GM12878 (cell line): ENCODE measurements around the gene DAPK2. TPM values are rescaled to one million over a fixed set of nuclear protein-coding genes. Genes with fewer than 3 reads are reported as not detected.

Experiments used
- ATAC-seq: fragments of 200-7000 bp; cut with Tn5 transposase; 3 replicates; pipeline ENCODE4 v1.9.1; 2020; ENCODE audit warnings: mild to moderate bottlenecking, moderate library complexity
- BruUV-seq: library from RNA; stranded (reverse); fragments of 400-500 nt; replicated peaks from 2 replicates; lab custom pipeline; 2021; lab: Mats Ljungman, UMichigan
- CTCF ChIA-PET: fragments of 300-600 bp; sonication (Branson Sonifier 250); formaldehyde crosslinking; extraction: SDS; loops from one replicate; lab custom pipeline; 2021; ENCODE audit warnings: inconsistent platforms; lab: Yijun Ruan, JAX
- POLR2A ChIA-PET: fragments of 350-600 bp; formaldehyde crosslinking; extraction: SDS; loops from one replicate; lab custom pipeline; 2021; ENCODE audit warnings: inconsistent platforms; lab: Charles Lee
- RAD21 ChIA-PET: fragments of 300-600 bp; sonication (Branson Sonifier 250); formaldehyde crosslinking; loops from one replicate; lab custom pipeline; 2023; ENCODE audit warnings: antibody characterized with exemption; ENCODE audit not compliant: unreplicated experiment; lab: Charles Lee
- SMC1A ChIA-PET: fragments of 300-600 bp; sonication (Branson Sonifier 250); formaldehyde crosslinking; loops from one replicate; lab custom pipeline; 2023; ENCODE audit not compliant: unreplicated experiment, uncharacterized antibody; lab: Charles Lee
- DNase-seq: peaks from one replicate; pipeline ENCODE4 v3.0.0-alpha.2; 2011; ENCODE audit warnings: low read depth, low spot score
- FAIRE-seq: peaks from 3 replicates; lab custom pipeline; 2011; peaks lifted over from hg19 to GRCh38; lab: Jason Lieb, UNC
- H2AFZ ChIP-seq: 2 replicates; pipeline ENCODE4 v1.6.0; 2011; ENCODE audit warnings: low read depth, low read length, control low read depth; ENCODE audit not compliant: control insufficient read depth
- H3K27ac ChIP-seq: 2 replicates; pipeline ENCODE4 v1.5.1; 2011; ENCODE audit warnings: control low read depth; ENCODE audit not compliant: control insufficient read depth, insufficient read depth
- H3K27me3 ChIP-seq, 2 experiments: replicated peaks in 1 of 2; 2 replicates each; pipeline versions ENCODE4 v1.6.0 to v1.6.1; 2011; ENCODE audit warnings: low read length in 1 of 2; ENCODE audit not compliant: control insufficient read depth in 2 of 2, insufficient read depth in 2 of 2
- H3K36me3 ChIP-seq, 2 experiments: 2 replicates each; pipeline ENCODE4 v1.5.1; 2011; ENCODE audit warnings: low read length in 1 of 2; ENCODE audit not compliant: control insufficient read depth in 2 of 2, insufficient read depth in 2 of 2
- H3K4me1 ChIP-seq: 2 replicates; pipeline ENCODE4 v1.6.1; 2011; ENCODE audit warnings: mild to moderate bottlenecking, low read length, moderate library complexity, mixed read lengths; ENCODE audit not compliant: control insufficient read depth, insufficient read depth
- H3K4me2 ChIP-seq: 2 replicates; pipeline ENCODE4 v1.6.0; 2011; ENCODE audit warnings: control low read depth; ENCODE audit not compliant: control insufficient read depth, insufficient read depth
- H3K4me3 ChIP-seq: fragments of 200-600 bp; sonication (generic); 2 replicates; pipeline ENCODE4 v1.5.1; 2016
- H3K79me2 ChIP-seq: 2 replicates; pipeline ENCODE4 v1.6.0; 2011; ENCODE audit warnings: low read length; ENCODE audit not compliant: control insufficient read depth, insufficient read depth
- H3K9ac ChIP-seq: 2 replicates; pipeline ENCODE4 v1.8.0; 2011; ENCODE audit warnings: low read length, control low read depth, mixed read lengths; ENCODE audit not compliant: control insufficient read depth, insufficient read depth
- H3K9me3 ChIP-seq: replicated peaks from 3 replicates; pipeline ENCODE4 v1.5.1; 2011; ENCODE audit warnings: mild to moderate bottlenecking, low read length; ENCODE audit not compliant: control insufficient read depth, insufficient read depth
- H4K20me1 ChIP-seq: 2 replicates; pipeline ENCODE4 v1.6.0; 2011; ENCODE audit not compliant: control insufficient read depth, insufficient read depth
- ATF7 ChIP-seq: fragments of 450-650 bp; IDR thresholded peaks from 2 replicates; pipeline ENCODE4 v1.6.1; 2016; ENCODE audit warnings: low read depth, mild to moderate bottlenecking
- CHD2 ChIP-seq: IDR thresholded peaks from 2 replicates; pipeline ENCODE4 v1.6.1; 2011; ENCODE audit warnings: low read depth, low read length, improper control_type of control experiment, borderline replicate concordance
- CHD4 ChIP-seq: fragments of 200-600 bp; sonication (generic); IDR thresholded peaks from 2 replicates; pipeline ENCODE4 v1.6.1; 2016; ENCODE audit warnings: mild to moderate bottlenecking
- CREB1 ChIP-seq: IDR thresholded peaks from 2 replicates; pipeline ENCODE4 v1.6.1; 2012; ENCODE audit warnings: low read depth, mild to moderate bottlenecking, inconsistent platforms
- CREM ChIP-seq: IDR thresholded peaks from 2 replicates; pipeline ENCODE4 v1.6.1; 2014; ENCODE audit warnings: antibody characterized with exemption, low read depth
- EZH2 ChIP-seq: IDR thresholded peaks from 2 replicates; pipeline ENCODE4 v1.6.1; 2012; ENCODE audit warnings: low read depth, mild to moderate bottlenecking, control low read depth, inconsistent platforms, low read length, borderline replicate concordance; ENCODE audit not compliant: control insufficient read depth
- LARP7 ChIP-seq: fragments of 450-650 bp; IDR thresholded peaks from 2 replicates; pipeline ENCODE4 v1.6.1; 2017; ENCODE audit warnings: mild to moderate bottlenecking
- MEF2A ChIP-seq: IDR thresholded peaks from 2 replicates; pipeline ENCODE4 v1.6.1; 2011; ENCODE audit warnings: low read depth, mild to moderate bottlenecking, low read length, moderate library complexity; ENCODE audit not compliant: insufficient read depth
- MEF2B ChIP-seq: fragments of 450-650 bp; IDR thresholded peaks from 2 replicates; pipeline ENCODE4 v1.6.1; 2018; ENCODE audit warnings: mild to moderate bottlenecking, moderate library complexity; ENCODE audit not compliant: partially characterized antibody, poor library complexity, severe bottlenecking
- PBX3 ChIP-seq: IDR thresholded peaks from 2 replicates; pipeline ENCODE4 v1.6.1; 2011; ENCODE audit warnings: mild to moderate bottlenecking, low read depth, low read length, moderate library complexity; ENCODE audit not compliant: insufficient replicate concordance
- PKNOX1 ChIP-seq: fragments of 450-650 bp; IDR thresholded peaks from 2 replicates; pipeline ENCODE4 v1.6.1; 2016; ENCODE audit warnings: mild to moderate bottlenecking
- RAD51 ChIP-seq: fragments of 450-650 bp; IDR thresholded peaks from 2 replicates; pipeline ENCODE4 v1.6.1; 2016; ENCODE audit warnings: moderate library complexity, mild to moderate bottlenecking, inconsistent platforms
- RELB ChIP-seq: fragments of 450-650 bp; IDR thresholded peaks from 2 replicates; pipeline ENCODE4 v1.6.1; 2017; ENCODE audit warnings: low read depth, mild to moderate bottlenecking, moderate library complexity
- RFX5 ChIP-seq: IDR thresholded peaks from 2 replicates; pipeline ENCODE4 v1.6.1; 2011; ENCODE audit warnings: low read depth, low read length, improper control_type of control experiment
- SIN3A ChIP-seq: IDR thresholded peaks from 2 replicates; pipeline ENCODE4 v1.6.1; 2012; ENCODE audit warnings: low read depth, low read length, improper control_type of control experiment
- SP1 ChIP-seq: IDR thresholded peaks from one replicate; pipeline ENCODE4 v1.6.1; 2011; ENCODE audit warnings: low read depth, low read length
- ZNF207 ChIP-seq: fragments of 450-650 bp; IDR thresholded peaks from 2 replicates; pipeline ENCODE4 v1.6.1; 2014; ENCODE audit warnings: antibody characterized with exemption, mild to moderate bottlenecking, borderline replicate concordance
- WGBS: methylation state at CpG from one replicate; pipeline ENCODE4 v1.1.6; 2016; ENCODE audit warnings: low lambda C conversion rate; ENCODE audit not compliant: insufficient replicate concordance, insufficient coverage; ENCODE audit errors: missing lambda C conversion rate; 5-methylcytosine and 5-hydroxymethylcytosine counted together
- in situ Hi-C: fragments of 300-500 bp; cut with MboI; formaldehyde crosslinking; loops from 9 replicates; pipeline ENCODE4 v1.14.3; 2018; ENCODE audit warnings: mixed read lengths
- intact Hi-C: fragments of 100-400 bp; cut with micrococcal nuclease; formaldehyde crosslinking; loops from one replicate; pipeline ENCODE4 v1.14.2; 2022; ENCODE audit not compliant: unreplicated experiment
- polyA plus RNA-seq, 11 experiments: library from polyadenylated mRNA; depleted of rRNA in 4 of 11; unstranded in 6 of 11; stranded (reverse) in 5 of 11; fragments of >200 nt; fragmentation: Nextera tagmentation in 4 of 11; fragmentation: Illumina TruSeq in 1 of 11; extraction: Ambion mirVana in 4 of 11; extraction: Trizol in 1 of 11; gene quantifications; 1 replicate in 1 of 11; 2 replicates in 10 of 11; pipeline versions ENCODE4 v1.2.1 to v1.2.3, GENCODE V29; 2011 to 2016; ENCODE audit warnings: inconsistent platforms in 2 of 11, missing spikeins in 2 of 11, low read depth in 1 of 11
- total RNA-seq, 4 experiments: library from RNA; depleted of rRNA in 3 of 4; stranded (reverse); fragments of >200 nt in 3 of 4; fragmentation: Illumina TruSeq in 1 of 4; extraction: Trizol in 1 of 4; gene quantifications; 2 replicates each; pipeline versions ENCODE4 v1.2.1 to v1.2.3, GENCODE V29; 2013 to 2021

DAPK2 gene
- total and polyA plus RNA-seq, 10 of the 15 experiments (the other 5 are each of a cell fraction or from before 2014, with no cell fraction given): 0.69 to 8.4 (median 4.1) TPM

GRCh38 chr15:64089543-64090280, 43.4 kb upstream of the DAPK2 start:
- DNase-seq: peak; percentile 68
- ChIA-PET SMC1A (interaction anchor here (0.6 to 3.1 kb wide), 25 partner anchors 9 to 480 kb away, joined by 3 to 17 read pairs (median 4); partner anchors contain the start of gene PPIB), CTCF (interaction anchor here (0.9 to 7.2 kb wide), 12 partner anchors 19 to 480 kb away, joined by 3 to 73 read pairs (median 4); partner anchors contain the start of gene DAPK2), POLR2A (interaction anchor here (0.6 to 2.8 kb wide), 13 partner anchors 10 to 489 kb away, joined by 3 to 17 read pairs (median 3); partner anchors contain the start of gene DAPK2), RAD21 (interaction anchor here (0.5 to 3.3 kb wide), 19 partner anchors 9 to 512 kb away, joined by 3 to 18 read pairs (median 5); partner anchors contain the start of gene DAPK2)
- H3K27ac ChIP-seq: peak overlapping the region; percentile 83
- peak overlapping the region; percentile 57 for H3K4me3 ChIP-seq
- peaks cover 2 to 4% of the 10 kb centered on the region in 2 experiments; a peak in 3 of 4 replicates for H3K36me3 ChIP-seq
- peaks cover 22% of the 10 kb centered on the region for H3K4me1 ChIP-seq
- no peaks in the 10 kb centered on the region for H3K27me3 ChIP-seq
- H3K79me2 ChIP-seq: peaks cover 58% of the 10 kb centered on the region
- H3K9me3 ChIP-seq: no peaks in the 10 kb centered on the region
- H3K9ac ChIP-seq: peak overlapping the region; percentile 57
- peak; percentile 47 for ATAC-seq
- in situ Hi-C loops: no loop called here
- no peak overlapping the region for H2AFZ ChIP-seq
- H4K20me1 ChIP-seq: no peaks in the 10 kb centered on the region
- WGBS: 3% methylated on average over 12 of the region's 12 CpGs
- BruUV-seq: no TSS peak
- intact Hi-C loops: loop anchor here (10.0 kb wide), 3 partner anchors 295 to 615 kb away; partner anchors contain the start of genes PCLAF, TRIP4 and USP3
- peak; percentile 47 for FAIRE-seq
- H3K4me2 ChIP-seq: peak overlapping the region; percentile 78
- TF ChIP-seq MEF2B (peak; percentile 86), CHD4 (no peak), ZNF207 (no peak), CHD2 (no peak), CREM (peak; percentile 13; the same call in 1 of the 2 replicates), RELB (peak; percentile 28; the same call in 1 of the 2 replicates), ATF7 (peak; percentile 15; the same call in 1 of the 2 replicates), SP1 (no peak), LARP7 (peak; percentile 38; the same call in 1 of the 2 replicates), EZH2 (no peak), PBX3 (peak; percentile 35), CREB1 (peak; percentile 52; the same call in 1 of the 2 replicates), MEF2A (peak; percentile 81; the same call in 1 of the 2 replicates), PKNOX1 (peak; percentile 87), RFX5 (peak; percentile 83), RAD51 (peak; percentile 55; the same call in 1 of the 2 replicates), SIN3A (peak; percentile 85; the same call in 1 of the 2 replicates)
